Astrocyte of the spinal cord (primary cell): ENCODE data around the gene NRBF2.
"Not testable (repeated sequence)": the region's sequence is repeated elsewhere in the genome, so short reads cannot be mapped to it uniquely, and the experiment has no call there.

ENCODE experiments used
- DNase-seq: peaks from one replicate; pipeline ENCODE4 v3.0.0; 2011; ENCODE audit warnings: low read depth, low spot score
- H3K4me3 ChIP-seq: 2 replicates; pipeline ENCODE4 v1.5.1; 2011; ENCODE audit warnings: low read depth, mild to moderate bottlenecking, low read length, moderate library complexity
- CTCF ChIP-seq: IDR thresholded peaks from 2 replicates; pipeline ENCODE4 v1.5.1; 2012; ENCODE audit warnings: low read depth, mild to moderate bottlenecking, low read length, inconsistent platforms
- in situ Hi-C: cut with HindIII; loops from 2 replicates; pipeline ENCODE4 v1.10.0; 2017; ENCODE audit warnings: low sequenced_read_pairs

The NRBF2 gene

DNA sequence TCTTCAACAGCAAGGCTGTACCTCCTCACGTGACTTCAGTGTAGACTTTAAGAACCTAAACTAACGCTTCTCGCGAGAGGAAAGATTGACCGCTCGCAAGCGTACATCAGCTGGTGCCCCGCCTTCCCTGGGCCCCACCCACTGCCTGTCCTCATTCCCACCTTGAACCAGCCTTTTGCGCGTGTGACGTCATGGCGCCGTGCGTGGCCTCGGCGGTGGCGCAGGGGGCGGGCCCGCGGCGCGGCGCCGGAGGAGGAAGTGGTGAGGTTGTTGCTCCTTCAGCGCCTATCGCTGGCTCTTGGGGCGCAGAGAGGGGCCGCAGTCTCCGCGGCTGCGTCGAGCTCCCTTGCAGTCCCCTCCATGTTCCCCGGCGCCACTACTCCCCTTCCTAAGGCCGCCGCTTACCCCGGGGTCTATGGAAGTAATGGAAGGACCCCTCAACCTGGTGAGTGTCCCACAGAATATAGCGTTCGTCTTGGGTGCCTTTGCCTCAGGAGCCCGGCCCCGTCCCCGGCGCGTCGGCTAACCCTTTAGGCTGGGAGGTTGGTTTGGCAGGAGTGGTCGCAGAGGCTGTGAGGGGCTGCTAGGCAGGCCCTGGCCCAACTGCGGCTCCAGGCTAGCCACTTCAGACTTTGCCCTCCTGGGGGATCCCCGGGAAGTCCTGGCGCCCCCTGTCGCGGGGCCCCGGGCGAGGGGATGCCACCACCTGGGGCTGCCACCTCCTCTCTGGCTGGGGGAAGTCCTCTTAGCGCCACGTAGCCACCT is at the start of gene NRBF2:
NRBF2 (plus strand) TSS at position 273 of the 765 bp plus-strand sequence; CDS start at position 416, 143 bp downstream.
- in situ Hi-C loops, result no loop called here
- peak within 1 kb of the TSS; percentile 98 for H3K4me3 ChIP-seq
- peak; percentile 99 for DNase-seq
- peak; percentile 44 for TF ChIP-seq CTCF

- in situ Hi-C loops, DNase-seq, H3K4me3 ChIP-seq: not testable (repeated sequence)
These were observed 49.7 kb upstream of the NRBF2 start for GRCh38 chr10:63083406-63083805.

DNA sequence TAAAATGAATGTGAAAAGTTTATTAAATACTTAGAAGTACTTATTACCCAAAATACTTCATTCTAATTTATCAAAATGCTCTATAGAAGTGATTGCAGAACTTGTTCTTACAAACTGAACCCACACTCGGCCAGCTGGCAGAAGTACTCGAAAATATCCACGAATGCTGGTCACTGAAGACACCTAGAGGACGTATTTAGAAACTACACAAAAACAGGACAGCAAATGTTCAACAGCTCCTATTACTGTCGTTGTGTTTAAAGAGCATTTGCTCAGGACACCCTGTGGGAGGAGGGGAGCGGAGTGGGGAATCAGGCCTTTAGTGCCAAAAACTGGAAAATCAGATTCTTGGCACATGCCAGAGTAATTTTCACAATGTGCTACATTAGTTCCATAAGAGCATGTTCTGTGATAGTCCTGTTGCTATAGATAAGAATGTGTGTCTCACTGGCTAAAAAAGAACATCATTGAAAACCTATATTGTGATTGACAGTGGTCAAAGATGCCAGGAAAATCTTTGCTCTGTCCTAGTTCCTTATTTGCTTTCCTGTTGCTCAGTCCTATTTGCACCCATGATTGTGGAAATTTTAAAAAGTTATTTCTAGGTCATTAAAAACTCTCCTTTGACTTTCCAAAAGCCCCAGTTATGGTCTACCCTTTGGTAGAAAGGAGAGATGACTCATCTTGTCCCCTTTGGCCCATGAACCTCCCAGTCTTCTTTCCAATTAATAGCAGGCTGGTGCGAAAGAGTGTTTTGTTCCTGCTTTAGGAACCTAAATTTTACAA is 49.0 kb upstream of the NRBF2 start:
- H3K4me3 ChIP-seq, result no peak overlapping the region
- in situ Hi-C loops, result no loop called here
- peak; percentile 80 for DNase-seq
- peak; percentile 65 for TF ChIP-seq CTCF

GRCh38 chr10:63084690-63085382 is 48.3 kb upstream of the NRBF2 start:
- DNase-seq, result no peak
- in situ Hi-C loops, result no loop called here
- no peak overlapping the region for H3K4me3 ChIP-seq
- TF ChIP-seq CTCF, result no peak

GRCh38 chr10:63093227-63093626 is 39.9 kb upstream of the NRBF2 start:
- TF ChIP-seq CTCF, result no peak
- no peak overlapping the region for H3K4me3 ChIP-seq
- in situ Hi-C loops, result no loop called here
- DNase-seq, result no peak

GRCh38 chr10:63094405-63094804 is 38.7 kb upstream of the NRBF2 start:
- DNase-seq, result no peak
- H3K4me3 ChIP-seq, result no peak overlapping the region
- TF ChIP-seq CTCF, result no peak
- in situ Hi-C loops, result no loop called here
